ENCODE measurements around the gene GJC1. TPM values are rescaled to one million over a fixed set of nuclear protein-coding genes. Genes with fewer than 3 reads are reported as not detected.
A peak's percentile ranks its signal among the peaks of the same experiment; 100 is the strongest.

GJC1 gene
- total and polyA plus RNA-seq, 2 of the 8 experiments (the other 6 are each of a cell fraction or from before 2014, with no cell fraction given) = 29.1 to 154 TPM

GRCh38 chr17:44859701-44860100 lies 29.6 kb upstream of the GJC1 start:
- H3K79me2 ChIP-seq (ENCODE audit: control insufficient read depth in 1 of 2, insufficient read depth in 2 of 2, low read length in 2 of 2) = no peaks in the 10 kb centered on the region
- H3K18ac ChIP-seq (ENCODE audit: extremely low read depth, low read length) = no peak overlapping the region
- H3K23me2 ChIP-seq (ENCODE audit: low read depth, low read length) = no peaks in the 10 kb centered on the region
- no peaks in the 10 kb centered on the region; the same call in 1 of the 2 replicates for H3K79me1 ChIP-seq (ENCODE audit: low read depth, low read length)
- no peak overlapping the region for H3K23ac ChIP-seq (ENCODE audit: insufficient read length)
- no peak overlapping the region for H3K4ac ChIP-seq (replicated peaks; ENCODE audit: insufficient read length, low read depth, low read length)
- no peak overlapping the region for H2AK5ac ChIP-seq (ENCODE audit: low read depth, low read length)
- no peak overlapping the region; the same call in 1 of the 2 replicates for H3K27ac ChIP-seq (ENCODE audit: low read depth, low read length)
- no peak overlapping the region for H3K56ac ChIP-seq (replicated peaks; ENCODE audit: insufficient read length, low read depth, low read length)
- H2BK15ac ChIP-seq (ENCODE audit: low read length) = no peak overlapping the region
- ChIA-PET POLR2A (ENCODE audit: partially characterized antibody) (interaction anchor here (1.5 to 3.0 kb wide), 2 partner anchors 10 to 30 kb away, joined by 7 read pairs; partner anchors contain the start of gene GJC1), CTCF (ENCODE audit: partially characterized antibody) (interaction anchor here (1.6 to 28.4 kb wide), 4 partner anchors 14 to 85 kb away, joined by 3 to 577 read pairs (median 148); partner anchors contain the start of gene HIGD1B)
- no peaks in the 10 kb centered on the region for H3K4me1 ChIP-seq (replicated peaks in 1 of 4; ENCODE audit: control insufficient read depth in 3 of 4, insufficient read depth in 4 of 4, low read length in 3 of 4)
- no peaks in the 10 kb centered on the region for H3K9me3 ChIP-seq (ENCODE audit: insufficient read depth in 2 of 2, low read depth in 1 of 2, low read length in 1 of 2)
- H2AFZ ChIP-seq (ENCODE audit: low read length) = no peak overlapping the region
- no peak overlapping the region for H3K4me3 ChIP-seq (ENCODE audit: extremely low read depth in 1 of 4, insufficient read depth in 2 of 4, low read depth in 3 of 4, low read length in 4 of 4)
- no peak overlapping the region for H2BK5ac ChIP-seq (ENCODE audit: low read depth, low read length)
- DNase-seq (ENCODE audit: low read depth in 1 of 2, low spot score in 2 of 2) (no peak), FAIRE-seq (no peak)
- H4K91ac ChIP-seq (replicated peaks; ENCODE audit: insufficient read length, low read length) = no peak overlapping the region
- no peak overlapping the region for H3K4me2 ChIP-seq (ENCODE audit: insufficient read depth in 1 of 2, low read depth in 2 of 2, low read length in 2 of 2)
- WGBS, 2 experiments (ENCODE audit: extremely low coverage in 1 of 2, insufficient coverage in 1 of 2, insufficient read length in 1 of 2, insufficient replicate concordance in 2 of 2, low coverage in 1 of 2, low lambda C conversion rate in 2 of 2, missing lambda C conversion rate in 1 of 2) = 95% methylated on average over 5 of the region's 5 CpGs; no CpG with 5 or more reads in 1 of the 2 experiments
- H2BK120ac ChIP-seq (replicated peaks; ENCODE audit: low read depth, low read length) = no peak overlapping the region
- no peak overlapping the region for H3K14ac ChIP-seq (ENCODE audit: insufficient read length)
- no peaks in the 10 kb centered on the region for H4K20me1 ChIP-seq (replicated peaks in 1 of 2; ENCODE audit: control insufficient read depth in 1 of 2, insufficient read depth in 2 of 2, low read length in 2 of 2)
- peaks cover 40 to 87% (median 65%) of the 10 kb centered on the region in 4 experiments for H3K36me3 ChIP-seq (ENCODE audit: control insufficient read depth in 2 of 4, insufficient read depth in 4 of 4, low read length in 3 of 4)
- H3K9ac ChIP-seq (replicated peaks in 1 of 4; ENCODE audit: extremely low read depth in 1 of 4, low read depth in 3 of 4, low read length in 3 of 4) = no peak overlapping the region
- no peak for TF ChIP-seq ZNF274 (IDR thresholded peaks at IDR 0.05; ENCODE audit: borderline replicate concordance, extremely low read depth, low read length)
- H4K8ac ChIP-seq (ENCODE audit: extremely low read depth, insufficient read depth, low read length) = peak overlapping the region; percentile 59; the same call in 1 of the 2 replicates
- no peak overlapping the region for H2BK20ac ChIP-seq (ENCODE audit: low read length)
- H2BK12ac ChIP-seq (ENCODE audit: low read depth, low read length) = no peak overlapping the region
- no peak overlapping the region for H4K5ac ChIP-seq (ENCODE audit: insufficient read length, low read depth, low read length)
- no peaks in the 10 kb centered on the region for H3K27me3 ChIP-seq (replicated peaks in 1 of 4; ENCODE audit: control insufficient read depth in 3 of 4, extremely low read depth in 1 of 4, insufficient read depth in 3 of 4, low read length in 3 of 4)

Data from H1 (cell line).